ENCODE measurements around the gene PKNOX2.

- TF ChIP-seq, protein P1, sequence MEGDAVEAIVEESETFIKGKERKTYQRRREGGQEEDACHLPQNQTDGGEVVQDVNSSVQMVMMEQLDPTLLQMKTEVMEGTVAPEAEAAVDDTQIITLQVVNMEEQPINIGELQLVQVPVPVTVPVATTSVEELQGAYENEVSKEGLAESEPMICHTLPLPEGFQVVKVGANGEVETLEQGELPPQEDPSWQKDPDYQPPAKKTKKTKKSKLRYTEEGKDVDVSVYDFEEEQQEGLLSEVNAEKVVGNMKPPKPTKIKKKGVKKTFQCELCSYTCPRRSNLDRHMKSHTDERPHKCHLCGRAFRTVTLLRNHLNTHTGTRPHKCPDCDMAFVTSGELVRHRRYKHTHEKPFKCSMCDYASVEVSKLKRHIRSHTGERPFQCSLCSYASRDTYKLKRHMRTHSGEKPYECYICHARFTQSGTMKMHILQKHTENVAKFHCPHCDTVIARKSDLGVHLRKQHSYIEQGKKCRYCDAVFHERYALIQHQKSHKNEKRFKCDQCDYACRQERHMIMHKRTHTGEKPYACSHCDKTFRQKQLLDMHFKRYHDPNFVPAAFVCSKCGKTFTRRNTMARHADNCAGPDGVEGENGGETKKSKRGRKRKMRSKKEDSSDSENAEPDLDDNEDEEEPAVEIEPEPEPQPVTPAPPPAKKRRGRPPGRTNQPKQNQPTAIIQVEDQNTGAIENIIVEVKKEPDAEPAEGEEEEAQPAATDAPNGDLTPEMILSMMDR (IDR thresholded peaks at IDR 0.05): no peak
- no peak for TF ChIP-seq POLR2A (IDR thresholded peaks at IDR 0.05)
Observed at GRCh38 chr11:125247431-125247830, 82.9 kb downstream of the PKNOX2 start.
